NCI-H1105 treated with DMSO at 0.1 percent for 48 hours (cell line): Measurements from ENCODE around the gene BMP10.

Experiments used
- DNase-seq: peaks from one replicate; lab custom pipeline; 2025; lab: John Stamatoyannopoulos, UW

Gene BMP10

DNA sequence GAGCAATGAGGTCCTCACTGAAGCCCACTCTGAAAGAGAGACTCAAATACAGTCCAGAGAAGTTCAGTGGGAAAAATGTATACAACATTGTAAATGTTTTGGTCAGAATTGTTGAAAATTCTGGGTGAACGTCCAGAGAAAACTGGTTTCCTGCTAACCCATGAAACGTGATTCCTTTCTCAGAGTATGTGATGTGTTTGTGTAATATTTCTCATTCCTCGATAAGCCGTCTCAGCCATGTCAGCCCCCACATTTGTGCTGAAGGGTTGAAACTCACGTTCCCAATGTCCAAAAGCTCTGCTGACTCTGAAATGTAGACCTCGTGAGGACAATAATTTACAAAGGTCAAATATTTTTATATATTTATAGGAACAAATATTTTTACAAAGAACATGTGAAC is 51.6 kb downstream of the BMP10 start:
- no peak for DNase-seq

DNA sequence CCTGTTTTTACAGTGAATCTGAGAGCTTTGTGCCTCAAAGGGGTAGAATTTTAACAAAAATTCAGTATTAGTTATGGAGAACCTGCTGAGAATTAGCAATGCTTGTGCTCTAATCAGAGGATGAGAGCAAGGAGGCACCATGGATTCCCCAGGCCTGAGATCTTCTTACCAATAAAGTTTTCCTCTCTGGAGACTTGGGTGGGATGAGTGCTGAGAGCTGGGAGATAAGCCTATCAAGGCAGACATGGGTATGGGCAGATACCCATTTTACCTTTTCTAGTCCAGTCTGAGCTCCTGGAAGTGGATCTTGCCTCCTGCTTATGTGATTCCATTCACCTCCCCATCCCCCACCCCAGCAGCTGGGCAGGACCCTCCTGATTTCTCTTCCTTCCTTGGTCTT is 53.9 kb downstream of the BMP10 start:
- DNase-seq = no peak
